HEK293T (cell line): ENCODE measurements around the gene CTNS.

ENCODE experiments used
- BHLHE40 ChIP-seq: fragments of 450-650 bp; IDR thresholded peaks from 2 replicates; pipeline ENCODE4 v1.6.1; 2016; ENCODE audit warnings: mild to moderate bottlenecking, moderate library complexity, borderline replicate concordance
- CTBP1 ChIP-seq: fragments of 450-650 bp; IDR thresholded peaks from 2 replicates; pipeline ENCODE4 v1.6.1; 2016; ENCODE audit warnings: borderline replicate concordance
- FOXA1 ChIP-seq: fragments of 450-650 bp; IDR thresholded peaks from 2 replicates; pipeline ENCODE4 v1.6.1; 2016; ENCODE audit warnings: mild to moderate bottlenecking
- HDGF ChIP-seq: fragments of 450-650 bp; IDR thresholded peaks from 2 replicates; pipeline ENCODE4 v1.6.1; 2017; ENCODE audit warnings: antibody characterized with exemption, borderline replicate concordance
- SP1 ChIP-seq: fragments of 450-650 bp; IDR thresholded peaks from 2 replicates; pipeline ENCODE4 v1.6.1; 2017

DNA sequence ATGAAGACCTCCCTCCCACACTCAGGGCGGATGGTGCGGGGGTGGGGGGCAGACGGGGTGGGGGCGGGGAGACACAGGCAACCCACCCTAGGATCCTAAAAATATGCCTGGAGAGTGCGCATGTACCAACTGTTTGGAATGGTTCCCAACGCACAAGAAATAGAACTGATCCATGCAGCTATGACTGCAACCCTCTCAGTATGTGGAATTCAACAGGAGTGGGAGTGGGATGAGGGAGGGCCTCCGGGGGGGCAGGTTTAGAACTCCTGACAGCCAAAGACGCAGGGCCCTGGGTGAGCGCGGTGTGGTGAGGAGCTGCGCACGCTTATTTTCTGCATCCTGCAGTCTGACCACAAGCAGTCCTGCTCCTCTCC, 60.5 kb downstream of the CTNS start:
- TF ChIP-seq HDGF = no peak
- no peak for TF ChIP-seq FOXA1
- TF ChIP-seq BHLHE40 = no peak
- TF ChIP-seq CTBP1 = no peak
- TF ChIP-seq SP1 = no peak
